ENCODE data around the gene EMX2.

- TF ChIP-seq NRF1 (conservative IDR thresholded peaks at IDR 0.05; ENCODE audit: low read depth, low read length) (no peak), CTCF (IDR thresholded peaks at IDR 0.05 in 2 of 3, conservative IDR thresholded peaks at IDR 0.05 in 1 of 3; ENCODE audit: control insufficient read depth in 2 of 3, extremely low read depth in 1 of 3, insufficient read depth in 1 of 3, low read depth in 3 of 3, low read length in 3 of 3) (no peak), ZNF274 (IDR thresholded peaks at IDR 0.05; ENCODE audit: insufficient read depth, insufficient read length) (no peak)
These were observed 6.6 kb downstream of the EMX2 start for GRCh38 chr10:117549100-117549585.

All from GM12878 (cell line).